Measurements from ENCODE around the gene TSEN15.

The TSEN15 gene

DNA sequence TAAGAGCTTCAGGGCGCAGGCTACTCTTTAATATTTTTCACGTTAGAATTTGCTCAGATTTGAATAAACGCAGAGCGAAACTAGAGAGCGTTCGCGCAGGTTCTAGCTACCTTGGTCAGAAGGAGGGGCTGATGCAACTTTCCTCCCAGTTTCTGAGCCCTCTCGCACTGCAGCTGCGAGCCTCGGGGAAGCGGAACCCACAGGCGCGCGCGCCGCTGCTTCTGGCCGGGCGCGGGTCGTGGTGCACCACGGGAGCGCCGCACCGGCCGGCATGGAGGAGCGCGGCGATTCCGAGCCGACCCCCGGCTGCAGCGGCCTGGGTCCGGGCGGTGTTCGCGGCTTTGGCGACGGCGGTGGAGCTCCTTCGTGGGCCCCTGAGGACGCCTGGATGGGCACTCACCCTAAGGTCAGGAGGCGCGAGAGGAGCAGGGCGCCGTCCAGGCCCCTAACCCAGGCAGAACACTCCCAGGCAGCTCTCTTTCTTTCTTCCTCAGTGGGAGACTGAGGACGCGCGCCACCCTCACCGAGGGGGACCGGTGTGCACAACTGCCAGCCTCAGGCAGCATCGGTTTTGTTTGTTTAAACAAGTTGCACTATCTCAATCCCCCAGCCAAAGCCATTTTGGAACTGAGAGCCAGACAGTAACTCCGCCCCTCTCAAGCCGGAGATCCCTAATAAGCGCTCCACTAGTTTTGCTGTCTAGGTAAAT lies at the start of gene TSEN15:
Gene TSEN15, plus strand, starts transcription at position 246 of the 709 bp plus-strand sequence. Its CDS starts 26 bp downstream, at position 272.
- peak; percentile 49 for DNase-seq (ENCODE audit: low read depth)

DNA sequence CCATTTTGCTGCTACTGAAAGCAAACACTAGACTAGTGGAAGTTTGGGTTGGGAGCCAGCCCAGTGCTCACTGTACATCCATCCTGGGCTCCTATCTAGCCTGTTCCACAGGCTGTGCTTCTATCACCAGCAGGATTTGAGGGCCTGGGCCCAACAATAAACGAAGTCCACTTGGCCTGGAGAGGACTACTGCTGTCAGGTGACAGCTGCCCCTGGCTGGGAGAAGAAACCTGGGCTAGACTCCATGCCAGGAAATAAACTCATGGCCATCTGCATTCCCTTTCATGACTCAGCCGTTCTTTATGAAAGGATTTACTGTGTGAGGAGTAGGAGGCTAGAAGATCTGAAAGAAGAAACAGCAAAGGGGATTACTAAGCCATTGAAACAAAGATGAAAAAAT lies 49.5 kb upstream of the TSEN15 start:
- DNase-seq (ENCODE audit: low read depth): no peak

DNA sequence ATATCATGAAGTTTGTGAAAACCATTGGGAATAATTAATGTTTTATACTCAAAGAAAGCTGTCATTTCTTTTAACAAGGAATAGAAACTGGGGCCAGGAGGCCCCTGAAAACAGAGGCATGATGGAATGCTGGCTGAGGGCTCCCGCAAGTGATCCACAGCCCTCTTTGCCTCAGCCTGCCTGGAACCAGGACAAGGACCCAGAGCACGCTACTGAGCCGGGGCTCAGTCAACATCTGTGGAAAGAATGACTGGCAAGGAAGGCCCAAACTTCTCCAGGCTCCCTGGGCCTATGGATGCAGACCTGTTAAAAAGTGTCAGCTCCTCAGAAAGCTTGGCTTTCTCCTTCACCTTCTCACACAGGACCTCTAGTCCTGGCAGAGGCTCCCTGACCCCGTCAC lies 46.6 kb upstream of the TSEN15 start:
- DNase-seq (ENCODE audit: low read depth): no peak

DNA sequence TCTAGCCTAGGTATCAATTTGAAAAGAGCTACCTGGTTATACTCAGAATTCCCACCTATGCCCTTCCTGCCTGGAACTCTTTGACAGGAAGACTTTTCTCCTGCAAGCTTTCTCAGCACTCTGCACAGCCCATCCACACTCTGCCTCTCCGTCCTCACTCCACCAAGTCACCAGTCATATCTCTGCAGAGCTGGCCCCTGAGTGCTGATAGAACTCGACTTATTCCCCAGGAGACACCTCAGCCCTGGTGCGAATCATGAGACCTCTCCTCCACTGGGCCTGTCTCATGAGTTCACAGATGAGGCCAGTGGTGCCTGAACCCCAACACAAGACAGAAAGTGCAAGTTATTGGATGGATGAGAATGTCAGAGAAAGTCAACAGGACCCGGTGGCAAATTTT lies 46.0 kb upstream of the TSEN15 start:
- DNase-seq (ENCODE audit: low read depth): no peak

DNA sequence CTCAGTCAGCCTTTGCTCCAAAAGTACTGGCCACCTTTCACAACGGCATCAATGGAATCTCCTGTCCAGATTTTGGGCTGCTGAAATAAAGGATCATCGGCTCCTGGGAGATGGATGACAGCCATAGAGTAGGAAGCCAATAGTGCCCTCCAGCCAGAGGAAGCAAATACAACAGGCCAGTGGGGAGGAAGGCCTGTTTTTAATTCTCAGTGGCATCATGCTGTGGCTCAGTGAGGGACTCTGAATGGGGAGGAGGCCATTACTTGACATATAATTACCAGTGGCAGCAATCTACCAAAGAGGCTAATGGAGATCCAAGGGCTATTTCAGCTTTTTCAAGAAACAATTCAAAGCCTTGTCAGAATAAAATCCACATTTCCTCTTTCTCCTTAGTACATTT lies 40.7 kb upstream of the TSEN15 start:
- DNase-seq (ENCODE audit: low read depth): no peak

DNA sequence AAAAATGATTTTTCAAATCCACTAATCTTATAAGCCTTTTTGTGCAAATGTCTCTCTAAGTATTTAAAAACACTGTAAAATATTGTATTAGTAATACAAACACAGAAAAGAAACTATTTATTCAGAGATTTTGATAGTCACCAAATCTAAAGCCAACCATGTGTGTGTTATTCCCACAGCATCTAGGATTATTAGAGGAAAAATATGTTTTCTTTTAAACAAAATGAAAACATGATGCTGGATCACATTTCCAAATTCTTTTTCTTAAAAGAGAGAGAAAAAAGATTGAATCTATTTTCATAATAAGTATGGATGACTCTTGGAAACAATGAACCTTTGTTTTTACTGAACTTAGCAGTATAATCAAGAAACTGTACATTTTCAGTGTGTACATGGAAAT lies 39.3 kb upstream of the TSEN15 start:
- DNase-seq (ENCODE audit: low read depth): no peak

DNA sequence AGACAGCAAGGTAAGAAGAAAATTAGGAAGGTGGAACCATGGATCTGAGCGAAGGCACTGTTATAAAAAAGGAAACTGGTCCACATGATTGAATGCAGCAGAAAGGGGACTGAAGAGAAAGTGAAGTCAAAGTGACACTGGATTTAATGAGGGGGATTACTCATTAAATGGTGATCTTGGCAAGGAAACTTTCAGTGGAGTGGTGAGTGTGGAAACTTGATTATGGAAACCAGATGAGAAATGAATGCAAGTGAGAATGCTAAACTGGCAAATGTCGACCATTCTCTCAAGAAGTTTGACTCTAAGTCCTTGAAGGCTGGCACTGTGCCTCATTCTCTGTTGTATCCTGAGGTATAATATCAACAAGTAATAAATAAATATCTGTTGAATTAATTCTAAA lies 37.3 kb upstream of the TSEN15 start:
- no peak for DNase-seq (ENCODE audit: low read depth)

DNA sequence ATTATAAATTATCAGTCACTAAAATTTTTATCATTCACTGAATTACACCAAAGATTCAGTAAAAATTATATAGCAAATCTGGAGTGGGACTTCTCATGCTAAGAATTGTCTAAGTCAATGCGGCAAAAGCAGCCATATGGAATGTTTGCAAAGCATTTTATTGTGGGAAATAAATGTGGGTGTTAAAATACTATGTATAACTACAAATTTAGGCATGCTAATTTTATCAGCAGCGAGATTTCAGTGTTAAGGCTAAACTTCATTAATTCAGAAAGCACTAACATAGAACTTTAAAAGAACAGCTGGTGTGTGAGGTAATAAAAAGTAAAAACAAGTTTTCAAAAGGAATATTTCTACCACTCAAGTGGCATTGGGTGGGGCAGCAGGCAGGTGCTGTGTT lies 35.4 kb upstream of the TSEN15 start:
- DNase-seq (ENCODE audit: low read depth): no peak

DNA sequence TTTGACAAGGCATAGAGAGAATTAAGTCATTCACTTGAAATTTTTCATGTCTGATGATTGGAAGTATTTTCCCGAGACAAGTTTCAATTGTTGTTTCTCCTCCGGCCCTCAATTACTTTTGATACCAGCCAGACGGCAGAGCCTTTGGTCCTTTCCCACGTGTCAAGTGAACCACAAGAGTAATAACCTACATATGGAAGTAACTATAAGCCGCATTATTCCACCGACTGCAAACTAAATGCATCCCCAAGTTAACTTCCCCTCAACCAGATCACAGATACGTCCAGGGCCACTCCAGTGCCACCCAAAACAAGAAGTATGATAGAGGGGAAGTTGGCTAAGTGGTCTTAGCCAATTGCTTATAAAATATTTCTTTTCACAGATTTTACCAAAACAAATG lies 34.2 kb upstream of the TSEN15 start:
- no peak for DNase-seq (ENCODE audit: low read depth)

DNA sequence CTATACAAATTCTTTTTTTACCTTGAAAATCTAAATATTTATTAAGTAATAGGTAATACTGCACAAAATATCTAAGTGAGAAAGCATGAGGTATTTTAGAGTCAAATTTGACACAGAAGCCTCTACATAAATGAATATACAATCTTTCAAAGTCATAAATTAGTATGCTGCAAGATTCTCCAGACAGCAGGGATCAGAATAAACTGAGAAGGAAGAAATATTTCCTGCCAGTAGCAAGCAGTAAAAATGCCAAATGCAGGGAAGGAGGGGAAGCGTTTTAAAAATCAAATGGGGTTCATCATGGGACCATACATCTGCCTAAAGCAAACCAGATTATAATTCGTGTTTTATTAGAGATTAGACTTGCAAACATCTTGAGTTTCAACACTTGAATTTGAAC lies 32.9 kb upstream of the TSEN15 start:
- DNase-seq (ENCODE audit: low read depth): no peak

DNA sequence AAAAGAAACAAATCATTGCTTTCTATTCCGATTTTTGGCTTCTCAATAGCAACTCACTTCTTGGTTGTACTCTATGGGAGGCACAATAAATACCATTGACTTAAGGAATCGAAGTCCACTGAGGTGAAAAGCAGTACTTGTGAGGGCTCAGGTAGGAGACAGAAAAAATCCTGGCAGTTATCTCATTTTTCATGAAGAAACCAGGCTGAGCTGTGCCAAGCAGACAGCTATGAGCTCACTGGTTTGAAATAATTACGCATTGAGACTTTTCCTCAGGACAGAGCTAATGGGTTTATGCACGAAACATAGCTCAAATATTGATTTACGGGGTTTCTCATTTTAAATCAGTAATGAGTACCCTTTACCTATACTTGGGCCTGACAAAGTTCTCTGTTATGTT lies 32.5 kb upstream of the TSEN15 start:
- no peak for DNase-seq (ENCODE audit: low read depth)

DNA sequence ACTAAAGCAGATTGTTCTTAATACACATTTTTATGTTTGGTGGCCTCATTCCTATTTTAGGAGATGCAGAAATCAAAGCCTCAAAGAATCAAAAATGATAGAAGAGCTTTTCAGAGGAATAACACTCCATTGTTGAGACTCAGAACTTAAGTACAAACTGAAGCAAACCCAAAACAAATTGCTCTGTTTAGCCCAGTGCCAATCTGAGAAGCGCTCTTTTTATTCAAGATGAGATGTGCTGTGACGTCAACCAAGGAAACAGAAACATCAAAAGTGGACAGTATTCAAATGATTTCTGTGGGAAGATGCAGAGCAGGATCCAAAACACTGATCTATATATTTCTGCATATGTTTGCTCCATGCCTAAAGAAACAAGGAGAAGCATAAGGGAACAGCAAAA lies 32.0 kb upstream of the TSEN15 start:
- DNase-seq (ENCODE audit: low read depth): no peak

DNA sequence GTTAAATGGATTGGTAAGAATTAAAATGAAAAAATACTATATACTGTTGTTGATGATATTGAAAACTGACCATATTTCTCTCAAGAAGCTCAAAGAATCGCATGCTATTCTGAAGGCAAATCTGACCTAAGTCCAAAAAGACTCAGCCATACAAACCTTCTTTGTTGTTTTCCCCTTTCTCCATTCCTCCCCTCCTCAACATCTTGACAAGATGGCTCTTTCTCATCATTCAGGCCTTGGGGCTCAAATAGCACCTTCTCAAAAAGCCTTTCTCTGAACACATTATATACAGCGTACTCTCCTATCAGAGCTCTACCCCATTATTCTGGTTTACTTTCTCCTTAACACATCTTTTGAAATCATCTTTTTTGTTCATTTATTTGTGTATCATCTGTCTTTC lies 31.2 kb upstream of the TSEN15 start:
- no peak for DNase-seq (ENCODE audit: low read depth)

DNA sequence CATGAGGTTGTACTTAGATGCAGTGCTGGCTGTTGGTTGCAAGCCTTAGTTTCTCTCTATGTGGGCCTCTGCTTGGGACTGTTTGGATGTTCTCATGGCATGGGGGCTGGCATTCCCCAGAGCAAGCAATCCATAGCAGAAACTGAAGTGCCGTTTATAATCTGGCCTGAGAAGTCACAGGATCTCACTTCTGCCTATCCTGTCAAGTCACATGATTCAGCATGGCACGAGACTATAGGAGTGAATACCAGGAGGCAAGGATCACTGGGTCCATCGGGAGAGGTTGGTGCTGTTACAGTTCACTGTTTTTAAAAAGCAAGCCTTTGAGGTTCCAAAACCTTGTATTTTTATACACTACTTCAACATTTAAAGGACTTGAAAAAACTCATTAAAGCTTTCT lies 30.7 kb upstream of the TSEN15 start:
- no peak for DNase-seq (ENCODE audit: low read depth)

DNA sequence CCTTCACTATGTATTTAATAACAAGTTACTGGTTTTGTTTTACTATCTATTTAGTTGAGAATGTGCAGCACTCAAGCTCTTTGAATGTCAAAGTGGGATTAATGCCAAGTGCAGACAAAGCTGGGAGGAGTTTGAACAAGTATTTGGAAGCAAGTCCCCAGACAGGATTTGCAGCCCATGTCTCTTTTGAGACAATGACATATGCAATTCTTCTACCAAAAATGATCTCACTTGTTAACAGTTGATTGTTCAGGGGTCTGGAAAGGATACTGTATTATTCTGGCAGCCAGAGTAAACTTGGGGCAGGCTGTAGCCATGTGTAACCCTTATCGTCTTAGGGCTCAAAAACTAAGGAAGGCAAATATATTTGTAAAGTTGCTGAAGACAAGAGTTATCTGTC lies 29.8 kb upstream of the TSEN15 start:
- no peak for DNase-seq (ENCODE audit: low read depth)

DNA sequence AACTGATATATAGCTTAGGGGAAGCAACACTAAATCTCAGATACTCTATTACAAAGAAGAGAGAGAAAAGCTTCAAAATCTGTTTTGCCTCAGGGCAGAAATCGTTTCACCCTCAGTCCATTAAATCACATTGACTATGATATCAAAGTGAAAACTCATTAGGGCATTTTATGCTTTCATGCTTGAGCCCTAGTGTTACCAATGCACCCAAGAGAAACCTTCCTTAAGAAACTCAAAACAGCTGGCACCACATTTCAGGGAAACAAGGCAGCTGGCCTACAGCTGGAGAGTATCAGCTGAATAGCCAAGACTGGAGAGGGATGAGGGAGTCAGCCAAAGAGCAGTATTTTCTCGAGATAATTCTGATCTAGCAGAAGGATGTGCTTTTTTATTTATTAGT lies 28.9 kb upstream of the TSEN15 start:
- DNase-seq (ENCODE audit: low read depth): no peak

DNA sequence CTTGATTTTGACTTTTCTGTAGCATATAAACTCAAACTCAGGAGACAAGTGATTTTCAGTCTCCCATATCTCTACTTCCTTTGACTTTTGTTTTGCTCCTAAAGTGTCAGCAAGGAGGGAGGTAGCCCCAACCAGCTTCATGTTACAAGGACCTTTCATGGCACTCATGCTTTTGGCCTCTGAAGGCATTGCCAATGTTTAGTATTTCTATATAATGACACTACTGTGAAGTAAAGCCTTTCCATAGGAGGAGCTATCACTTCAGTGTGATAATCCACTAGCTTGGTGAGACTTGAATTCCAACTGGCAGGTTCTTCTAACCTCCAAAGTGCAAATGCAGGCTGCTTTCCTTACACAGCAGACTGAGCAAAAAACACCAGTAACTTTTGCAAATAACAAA lies 28.4 kb upstream of the TSEN15 start:
- no peak for DNase-seq (ENCODE audit: low read depth)

DNA sequence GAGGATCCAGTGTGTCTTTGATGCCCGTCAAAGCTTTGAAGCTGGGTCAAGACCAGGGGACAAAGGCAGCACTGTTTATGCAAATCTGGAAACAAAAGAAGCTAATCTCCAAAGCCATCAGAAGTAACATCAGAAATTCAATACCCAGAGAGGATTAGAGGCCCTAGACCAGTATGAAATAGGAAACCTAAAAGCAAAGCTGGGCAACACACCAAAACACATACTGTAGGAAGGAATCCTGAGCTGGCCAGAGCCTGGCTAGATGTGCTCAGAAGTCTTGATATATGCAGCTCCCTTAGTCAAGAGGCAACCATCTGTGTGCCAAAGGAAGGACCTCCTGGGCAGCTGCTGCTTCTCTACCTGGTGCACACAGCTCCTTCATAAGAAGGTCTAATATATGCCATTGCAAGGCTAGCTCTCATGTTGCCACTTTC lies 26.3 kb upstream of the TSEN15 start:
- DNase-seq (ENCODE audit: low read depth): no peak

DNA sequence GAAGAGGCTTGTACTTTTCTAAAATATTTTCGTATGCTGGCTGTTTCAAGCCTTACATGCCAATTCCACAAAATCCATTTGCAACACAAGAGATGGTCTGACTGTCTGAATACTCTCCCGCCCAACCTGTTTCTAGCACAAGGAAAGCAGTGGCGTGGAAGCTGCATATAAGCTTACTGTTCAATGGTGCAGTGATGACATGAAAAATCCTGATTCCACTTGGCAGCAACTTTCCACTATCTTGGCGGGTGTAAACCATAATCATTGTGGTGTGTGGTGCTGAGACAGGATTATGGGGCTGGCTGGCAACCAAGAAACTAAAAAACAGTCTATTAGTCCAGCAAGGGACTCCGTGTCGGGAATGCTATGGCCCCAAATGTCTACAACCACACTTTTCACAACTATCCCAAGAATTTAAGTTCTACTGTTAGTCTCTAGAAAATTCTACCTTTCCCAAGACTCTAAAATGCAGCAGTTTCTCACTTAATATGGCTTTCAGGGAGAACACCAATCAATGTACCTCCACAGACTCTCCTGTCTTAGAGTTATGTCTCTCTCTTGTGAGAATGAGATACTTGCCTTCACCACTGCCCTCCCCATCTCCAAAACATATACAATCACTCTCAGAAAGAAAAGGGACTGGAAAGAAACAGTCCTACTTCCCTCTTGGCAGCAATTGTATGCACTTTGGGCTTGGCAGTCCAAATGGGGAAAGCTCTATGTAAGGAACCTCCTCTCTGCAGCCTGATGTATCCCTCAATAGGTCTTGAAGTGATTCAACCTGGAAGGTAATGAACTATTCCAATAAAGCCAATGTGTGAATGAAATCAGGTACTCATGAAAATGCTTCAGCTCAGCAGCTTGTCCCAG lies 23.5 kb upstream of the TSEN15 start:
- no peak for DNase-seq (ENCODE audit: low read depth)

DNA sequence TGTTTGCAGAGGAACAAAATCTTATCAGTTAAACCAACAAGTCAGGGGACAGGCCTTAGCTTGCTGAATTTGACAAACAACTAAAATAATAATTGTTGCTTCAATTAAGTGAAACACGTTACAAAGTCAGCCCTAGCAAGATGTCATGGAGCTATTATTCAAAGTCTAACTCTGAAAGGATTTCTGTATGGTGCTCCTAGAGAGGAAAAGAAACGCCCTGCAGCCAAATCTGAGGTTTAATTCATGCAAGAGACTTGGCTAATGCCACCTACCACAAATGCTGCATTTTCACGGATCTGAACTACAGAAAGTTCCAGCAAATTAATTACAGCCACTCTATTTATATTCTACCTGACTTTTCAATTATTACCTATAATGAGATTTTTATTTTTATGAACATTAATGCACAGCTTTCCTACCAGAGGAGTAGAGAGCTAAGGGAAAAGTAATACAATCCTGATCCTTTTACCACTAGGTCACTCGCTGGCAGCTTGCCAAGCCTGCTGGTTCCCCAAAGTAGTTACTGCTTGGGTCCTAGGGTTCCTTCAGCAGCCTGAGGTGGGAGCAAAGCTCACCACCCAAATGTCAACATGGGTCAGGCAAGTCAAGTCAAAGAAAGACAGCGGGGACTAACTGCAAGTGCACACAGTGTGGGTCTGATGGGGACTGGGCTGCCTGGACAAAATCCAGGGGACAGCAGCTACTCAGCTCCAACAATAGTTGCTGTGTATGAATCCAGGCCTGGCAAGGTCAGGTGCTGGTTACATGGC lies 22.5 kb upstream of the TSEN15 start:
- DNase-seq (ENCODE audit: low read depth): no peak

DNA sequence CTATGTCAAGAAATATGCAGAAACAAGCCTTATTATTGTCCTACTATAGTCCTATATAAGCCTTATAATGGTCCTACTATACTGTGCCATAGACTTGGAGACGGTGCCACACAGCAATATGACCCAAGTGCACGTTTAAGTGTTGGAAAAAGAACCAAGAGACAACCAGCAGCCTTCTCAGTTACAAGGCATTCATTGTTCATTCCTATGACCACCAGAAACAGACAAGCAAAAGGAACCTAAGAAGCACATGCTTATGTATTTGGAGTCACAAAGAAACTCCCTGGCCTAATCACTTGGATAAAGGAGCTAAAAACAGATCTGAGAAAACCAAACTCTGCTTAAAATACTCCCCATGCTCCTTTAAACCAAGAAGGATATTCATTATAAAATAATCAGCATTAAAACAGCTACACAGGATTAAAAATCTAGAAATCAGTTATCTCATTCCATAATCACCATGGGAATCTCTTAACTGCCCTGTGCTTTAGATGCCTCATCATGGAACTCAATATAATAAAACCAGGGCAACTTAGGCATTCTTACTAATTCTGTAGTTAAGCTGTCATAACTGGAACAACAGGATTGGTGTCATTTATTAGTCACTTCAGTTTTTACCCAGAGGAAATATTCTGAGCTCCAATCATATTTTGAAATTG lies 21.0 kb upstream of the TSEN15 start:
- no peak for DNase-seq (ENCODE audit: low read depth)

DNA sequence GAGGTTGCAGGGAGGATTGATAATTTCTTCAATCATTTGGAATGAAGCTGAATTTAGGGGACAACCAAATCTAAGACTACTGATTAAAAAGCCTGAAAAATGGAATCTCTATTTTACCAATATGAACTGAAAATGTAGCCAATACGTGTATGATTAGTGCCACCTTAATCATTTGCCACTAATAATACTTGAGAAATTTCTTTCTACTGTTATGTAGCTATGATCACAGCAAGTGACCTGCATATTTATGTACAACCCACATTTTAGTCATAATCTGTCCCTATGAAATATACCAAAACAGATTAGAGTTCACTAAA lies 20.5 kb upstream of the TSEN15 start:
- no peak for DNase-seq (ENCODE audit: low read depth)
